PC-9 (cell line): ENCODE measurements around the gene ZNF609. TPM values are rescaled to one million over a fixed set of nuclear protein-coding genes. Genes with fewer than 3 reads are reported as not detected.

Experiments
- BruUV-seq: library from RNA; stranded (reverse); fragments of 400-500 nt; replicated peaks from 2 replicates; lab custom pipeline; 2021; lab: Mats Ljungman, UMichigan
- CTCF ChIA-PET: fragments of 300-600 bp; sonication (Branson Sonifier 250); formaldehyde crosslinking; loops from one replicate; lab custom pipeline; 2022; ENCODE audit warnings: antibody characterized with exemption; lab: Charles Lee
- POLR2A ChIA-PET: fragments of 300-600 bp; sonication (Branson Sonifier 250); formaldehyde crosslinking; loops from one replicate; lab custom pipeline; 2022; ENCODE audit warnings: antibody characterized with exemption; ENCODE audit not compliant: unreplicated experiment; lab: Charles Lee
- DNase-seq, 2 experiments: peaks; one replicate each; pipeline versions ENCODE4 v3.0.0 to v3.0.0-alpha.2; 2015 to 2022; ENCODE audit warnings: mixed read lengths in 1 of 2
- H2AFZ ChIP-seq: fragments of 200-600 bp; sonication (generic); 2 replicates; pipeline ENCODE4 v1.8.1; 2017; ENCODE audit warnings: antibody characterized with exemption
- H3F3A ChIP-seq: fragments of 200-600 bp; sonication (generic); 2 replicates; pipeline ENCODE4 v1.8.1; 2017; ENCODE audit warnings: antibody characterized with exemption, mild to moderate bottlenecking, low read depth; ENCODE audit not compliant: insufficient read depth
- H3K27ac ChIP-seq: fragments of 200-600 bp; sonication (generic); 2 replicates; pipeline ENCODE4 v1.6.1; 2016; ENCODE audit warnings: mixed run types
- H3K27me3 ChIP-seq: fragments of 200-600 bp; sonication (generic); 2 replicates; pipeline ENCODE4 v1.6.1; 2016; ENCODE audit warnings: low read depth, mixed run types; ENCODE audit not compliant: insufficient read depth
- H3K36me3 ChIP-seq: fragments of 200-600 bp; sonication (generic); 2 replicates; pipeline ENCODE4 v1.6.1; 2016; ENCODE audit warnings: low read depth, mixed run types
- H3K4me1 ChIP-seq: fragments of 200-600 bp; sonication (generic); replicated peaks from 2 replicates; pipeline ENCODE4 v1.6.1; 2016; ENCODE audit warnings: mixed run types; ENCODE audit not compliant: insufficient read depth
- H3K4me2 ChIP-seq: fragments of 200-600 bp; sonication (generic); 2 replicates; pipeline ENCODE4 v1.6.1; 2017; ENCODE audit warnings: mixed run types
- H3K4me3 ChIP-seq: fragments of 200-600 bp; sonication (generic); 2 replicates; pipeline ENCODE4 v1.6.1; 2016; ENCODE audit warnings: mixed run types
- H3K79me2 ChIP-seq: fragments of 200-600 bp; sonication (generic); 2 replicates; pipeline ENCODE4 v1.6.1; 2017; ENCODE audit warnings: low read depth, mixed run types
- H3K9me2 ChIP-seq: fragments of 200-600 bp; sonication (generic); 2 replicates; pipeline ENCODE4 v1.8.1; 2017; ENCODE audit warnings: mild to moderate bottlenecking; ENCODE audit not compliant: insufficient read depth
- H3K9me3 ChIP-seq: fragments of 200-600 bp; sonication (generic); 2 replicates; pipeline ENCODE4 v1.8.1; 2016; ENCODE audit warnings: low read depth; ENCODE audit not compliant: insufficient read depth
- H4K20me1 ChIP-seq: fragments of 200-600 bp; sonication (generic); 2 replicates; pipeline ENCODE4 v1.8.1; 2017; ENCODE audit not compliant: insufficient read depth
- EZH2 ChIP-seq: fragments of 200-600 bp; sonication (generic); IDR thresholded peaks from 2 replicates; pipeline ENCODE4 v1.8.0; 2017; ENCODE audit warnings: antibody characterized with exemption, low read depth
- intact Hi-C: fragments of 100-400 bp; cut with micrococcal nuclease; formaldehyde crosslinking; loops from one replicate; pipeline ENCODE4 v1.10.0; 2022; ENCODE audit not compliant: unreplicated experiment
- total RNA-seq: library from RNA; stranded (reverse); gene quantifications from 2 replicates; pipeline ENCODE4 v1.2.3, GENCODE V29; 2021
- TF ChIP-seq, protein P1 (sequence below): fragments of 200-600 bp; sonication (generic); conservative IDR thresholded peaks from 2 replicates; pipeline ENCODE4 v1.6.1; 2017; ENCODE audit warnings: mixed run types, antibody characterized with exemption, mild to moderate bottlenecking, moderate library complexity

Gene ZNF609
- total RNA-seq, 1 experiment from 2014 or later = 38.6 TPM

DNA sequence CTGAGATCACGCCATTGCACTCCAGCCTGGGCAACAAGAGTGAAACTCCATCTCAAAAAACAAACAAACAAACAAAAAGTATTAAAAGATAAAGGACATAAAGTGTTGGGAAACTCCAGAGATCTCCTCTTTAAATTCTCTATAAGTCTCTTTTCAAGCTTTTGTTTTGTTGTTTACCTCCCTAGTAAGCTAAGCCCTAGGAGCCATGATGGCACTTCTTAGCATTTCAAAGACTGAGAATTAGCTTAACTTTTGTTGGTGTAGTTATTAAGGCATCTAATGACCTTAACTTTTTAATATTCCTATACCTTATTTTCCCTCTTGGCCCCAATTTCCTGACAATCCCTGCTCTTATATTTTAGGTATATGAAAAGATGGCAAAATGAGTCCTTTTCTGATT lies 157.3 kb downstream of the ZNF609 start:
- Histone ChIP-seq H2AFZ (no peak overlapping the region), H3K9me3 (no peaks in the 10 kb centered on the region), H3K4me2 (no peak overlapping the region), H3K79me2 (0 out of 2 replicates have a peak, but pooled peaks cover 5% of the 10 kb centered on the region), H3K27me3 (no peaks in the 10 kb centered on the region), H3K4me3 (no peak overlapping the region), H3K9me2 (no peaks in the 10 kb centered on the region), H3F3A (no peaks in the 10 kb centered on the region; the same call in 1 of the 2 replicates), H3K36me3 (no peaks in the 10 kb centered on the region), H3K4me1 (no peaks in the 10 kb centered on the region), H4K20me1 (0 out of 2 replicates have a peak, but pooled peaks cover 2% of the 10 kb centered on the region), H3K27ac (no peak overlapping the region)
- DNase-seq = no peak
- POLR2A ChIA-PET = no interaction called here
- intact Hi-C loops = no loop called here
- BruUV-seq = no TSS peak
- no peak for TF ChIP-seq EZH2
- TF ChIP-seq, protein P1, sequence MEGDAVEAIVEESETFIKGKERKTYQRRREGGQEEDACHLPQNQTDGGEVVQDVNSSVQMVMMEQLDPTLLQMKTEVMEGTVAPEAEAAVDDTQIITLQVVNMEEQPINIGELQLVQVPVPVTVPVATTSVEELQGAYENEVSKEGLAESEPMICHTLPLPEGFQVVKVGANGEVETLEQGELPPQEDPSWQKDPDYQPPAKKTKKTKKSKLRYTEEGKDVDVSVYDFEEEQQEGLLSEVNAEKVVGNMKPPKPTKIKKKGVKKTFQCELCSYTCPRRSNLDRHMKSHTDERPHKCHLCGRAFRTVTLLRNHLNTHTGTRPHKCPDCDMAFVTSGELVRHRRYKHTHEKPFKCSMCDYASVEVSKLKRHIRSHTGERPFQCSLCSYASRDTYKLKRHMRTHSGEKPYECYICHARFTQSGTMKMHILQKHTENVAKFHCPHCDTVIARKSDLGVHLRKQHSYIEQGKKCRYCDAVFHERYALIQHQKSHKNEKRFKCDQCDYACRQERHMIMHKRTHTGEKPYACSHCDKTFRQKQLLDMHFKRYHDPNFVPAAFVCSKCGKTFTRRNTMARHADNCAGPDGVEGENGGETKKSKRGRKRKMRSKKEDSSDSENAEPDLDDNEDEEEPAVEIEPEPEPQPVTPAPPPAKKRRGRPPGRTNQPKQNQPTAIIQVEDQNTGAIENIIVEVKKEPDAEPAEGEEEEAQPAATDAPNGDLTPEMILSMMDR = no peak
- CTCF ChIA-PET = no interaction called here

DNA sequence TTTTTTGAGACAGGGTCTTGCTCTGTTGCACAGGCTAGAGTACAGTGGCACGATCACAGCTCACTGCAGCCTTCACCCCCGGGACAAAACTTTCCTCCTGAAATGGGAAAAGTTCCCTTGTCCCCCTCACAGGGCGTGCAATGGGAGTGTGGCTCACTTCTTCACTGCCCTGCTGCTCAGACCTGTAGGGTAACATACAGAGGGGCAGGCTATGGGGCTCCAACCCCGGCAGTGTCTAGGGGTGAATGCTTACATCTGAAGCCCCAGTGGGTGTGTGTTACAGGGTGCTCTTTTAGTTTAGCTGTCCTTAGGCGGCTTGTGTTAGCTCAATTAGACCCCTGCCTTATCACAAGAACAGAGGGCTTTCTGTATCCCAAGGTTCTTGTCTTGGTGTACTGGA lies 157.8 kb downstream of the ZNF609 start:
- Histone ChIP-seq H3K27ac (no peak overlapping the region), H3K9me3 (no peaks in the 10 kb centered on the region), H3K27me3 (no peaks in the 10 kb centered on the region), H2AFZ (no peak overlapping the region), H4K20me1 (0 out of 2 replicates have a peak, but pooled peaks cover 2% of the 10 kb centered on the region), H3K4me2 (no peak overlapping the region), H3K79me2 (0 out of 2 replicates have a peak, but pooled peaks cover 5% of the 10 kb centered on the region), H3K4me1 (no peaks in the 10 kb centered on the region), H3K36me3 (no peaks in the 10 kb centered on the region), H3K4me3 (no peak overlapping the region), H3F3A (no peaks in the 10 kb centered on the region; the same call in 1 of the 2 replicates), H3K9me2 (no peaks in the 10 kb centered on the region)
- no TSS peak for BruUV-seq
- ChIA-PET POLR2A (no interaction called here), CTCF (no interaction called here)
- DNase-seq = no peak
- TF ChIP-seq, protein P1 = no peak
- no peak for TF ChIP-seq EZH2
- intact Hi-C loops = no loop called here

DNA sequence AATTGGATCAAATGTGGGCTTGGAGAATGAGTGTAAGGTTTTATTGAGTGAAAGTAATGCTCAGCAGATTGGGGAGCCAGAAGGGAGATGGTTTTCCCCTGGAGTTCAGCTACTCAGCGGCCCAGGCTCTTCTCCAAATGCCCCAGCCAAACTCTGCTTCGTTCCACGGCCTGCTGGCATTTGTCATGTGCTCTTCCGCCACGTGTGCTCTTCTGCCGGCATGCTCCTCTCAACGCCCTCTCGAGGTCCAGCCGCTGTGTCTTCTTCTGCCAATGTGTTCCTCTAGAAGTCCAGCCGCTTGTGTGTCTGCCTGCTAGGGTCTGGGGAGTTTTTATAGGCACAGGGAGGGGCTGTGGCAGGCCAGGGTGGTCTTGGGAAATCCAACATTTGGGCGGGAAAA lies 158.2 kb downstream of the ZNF609 start:
- Histone ChIP-seq H3K9me3 (no peaks in the 10 kb centered on the region), H3K4me3 (no peak overlapping the region), H3K27me3 (no peaks in the 10 kb centered on the region), H3K9me2 (no peaks in the 10 kb centered on the region), H4K20me1 (0 out of 2 replicates have a peak, but pooled peaks cover 2% of the 10 kb centered on the region), H3K27ac (no peak overlapping the region), H3F3A (no peaks in the 10 kb centered on the region; the same call in 1 of the 2 replicates), H3K79me2 (0 out of 2 replicates have a peak, but pooled peaks cover 5% of the 10 kb centered on the region), H2AFZ (no peak overlapping the region), H3K4me2 (no peak overlapping the region), H3K4me1 (no peaks in the 10 kb centered on the region), H3K36me3 (no peaks in the 10 kb centered on the region)
- no peak for TF ChIP-seq EZH2
- TF ChIP-seq, protein P1 = no peak
- BruUV-seq = no TSS peak
- no peak for DNase-seq
- intact Hi-C loops = no loop called here
- POLR2A ChIA-PET = no interaction called here
- CTCF ChIA-PET = no interaction called here
